Coronary artery (tissue), 2 donors: ENCODE data around the gene ITGB4.
A peak's percentile ranks its signal among the peaks of the same experiment; 100 is the strongest.

Experiments used
- DNase-seq: peaks from one replicate; pipeline ENCODE4 v3.0.0-alpha.2; 2017; ENCODE audit warnings: low spot score
- H3K27ac ChIP-seq, 2 donors: fragments of 200-600 bp; sonication (generic); one replicate each; pipeline ENCODE4 v1.5.1; 2016 to 2019
- H3K4me3 ChIP-seq: fragments of 200-600 bp; sonication (generic); 2 replicates; pipeline ENCODE4 v1.5.1; 2016; ENCODE audit warnings: mild to moderate bottlenecking, moderate library complexity
- TF ChIP-seq, protein P1 (sequence below): fragments of 200-600 bp; sonication (generic); IDR thresholded peaks from one replicate; pipeline ENCODE4 v1.5.1; 2019; ENCODE audit warnings: antibody characterized with exemption

Gene ITGB4

DNA sequence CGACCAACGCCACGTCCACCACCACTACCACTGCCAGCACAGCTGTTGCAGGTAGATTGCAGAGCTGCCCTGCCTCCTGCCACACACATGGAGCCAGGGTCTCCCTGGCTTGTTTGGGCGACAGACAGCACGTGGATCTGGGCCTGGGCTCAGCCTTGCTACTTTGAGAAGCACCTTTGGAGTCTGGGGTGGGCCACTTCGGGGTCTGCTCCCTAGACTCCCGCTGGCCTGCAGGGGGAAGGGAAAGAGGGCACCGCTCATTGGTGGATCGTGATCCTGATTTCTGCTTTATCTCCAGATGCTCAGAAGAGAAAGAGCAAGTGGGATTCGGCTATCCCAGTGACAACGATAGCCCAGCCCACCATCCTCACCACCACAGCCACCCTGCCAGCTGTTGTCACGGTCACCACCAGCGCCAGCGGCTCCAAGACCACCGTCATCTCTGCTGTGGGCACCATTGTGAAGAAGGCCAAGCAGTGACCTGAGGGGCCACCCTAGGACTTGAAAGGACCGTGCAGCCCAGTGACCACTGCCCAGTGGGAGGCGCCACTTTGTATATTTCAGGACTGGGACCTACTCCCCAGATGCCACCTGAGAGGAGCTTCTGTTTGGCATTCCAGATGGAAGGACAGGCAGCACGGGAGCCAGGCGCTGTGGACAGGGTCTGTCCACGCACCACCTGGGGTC, 15.1 kb upstream of the ITGB4 start:
- Histone ChIP-seq H3K4me3 (no peak overlapping the region), H3K27ac (peak overlapping the region in 1 of 2 donors; percentile 64)
- TF ChIP-seq, protein P1, sequence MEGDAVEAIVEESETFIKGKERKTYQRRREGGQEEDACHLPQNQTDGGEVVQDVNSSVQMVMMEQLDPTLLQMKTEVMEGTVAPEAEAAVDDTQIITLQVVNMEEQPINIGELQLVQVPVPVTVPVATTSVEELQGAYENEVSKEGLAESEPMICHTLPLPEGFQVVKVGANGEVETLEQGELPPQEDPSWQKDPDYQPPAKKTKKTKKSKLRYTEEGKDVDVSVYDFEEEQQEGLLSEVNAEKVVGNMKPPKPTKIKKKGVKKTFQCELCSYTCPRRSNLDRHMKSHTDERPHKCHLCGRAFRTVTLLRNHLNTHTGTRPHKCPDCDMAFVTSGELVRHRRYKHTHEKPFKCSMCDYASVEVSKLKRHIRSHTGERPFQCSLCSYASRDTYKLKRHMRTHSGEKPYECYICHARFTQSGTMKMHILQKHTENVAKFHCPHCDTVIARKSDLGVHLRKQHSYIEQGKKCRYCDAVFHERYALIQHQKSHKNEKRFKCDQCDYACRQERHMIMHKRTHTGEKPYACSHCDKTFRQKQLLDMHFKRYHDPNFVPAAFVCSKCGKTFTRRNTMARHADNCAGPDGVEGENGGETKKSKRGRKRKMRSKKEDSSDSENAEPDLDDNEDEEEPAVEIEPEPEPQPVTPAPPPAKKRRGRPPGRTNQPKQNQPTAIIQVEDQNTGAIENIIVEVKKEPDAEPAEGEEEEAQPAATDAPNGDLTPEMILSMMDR, result no peak
- DNase-seq, result no peak

DNA sequence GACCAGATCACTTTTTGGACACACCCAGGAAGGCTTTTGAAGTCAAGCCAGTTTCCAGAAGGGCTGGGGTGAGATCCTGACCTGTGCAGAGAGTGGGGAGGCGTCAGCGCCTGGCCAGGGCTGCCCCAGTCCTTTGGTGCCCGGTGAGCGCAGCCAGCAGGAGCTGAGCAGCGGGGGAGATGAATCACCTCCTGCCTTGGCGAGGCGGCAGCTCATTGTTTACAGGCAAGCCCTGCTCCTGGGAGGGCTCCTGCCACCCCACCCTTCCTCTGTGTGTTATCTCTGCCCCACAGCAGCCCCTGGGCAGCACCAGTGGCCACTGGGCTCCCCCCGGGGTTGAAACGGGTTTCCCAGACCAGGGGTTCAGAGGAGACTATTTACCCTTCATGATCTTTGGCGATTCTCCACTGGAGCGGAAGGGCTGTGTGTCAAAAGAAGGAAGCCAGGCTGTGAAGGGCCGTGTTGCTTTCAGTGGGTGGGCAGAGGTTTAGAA, 14.1 kb upstream of the ITGB4 start:
- TF ChIP-seq, protein P1, result no peak
- Histone ChIP-seq H3K27ac (peak overlapping the region in 1 of 2 donors; percentile 64), H3K4me3 (no peak overlapping the region)
- no peak for DNase-seq

DNA sequence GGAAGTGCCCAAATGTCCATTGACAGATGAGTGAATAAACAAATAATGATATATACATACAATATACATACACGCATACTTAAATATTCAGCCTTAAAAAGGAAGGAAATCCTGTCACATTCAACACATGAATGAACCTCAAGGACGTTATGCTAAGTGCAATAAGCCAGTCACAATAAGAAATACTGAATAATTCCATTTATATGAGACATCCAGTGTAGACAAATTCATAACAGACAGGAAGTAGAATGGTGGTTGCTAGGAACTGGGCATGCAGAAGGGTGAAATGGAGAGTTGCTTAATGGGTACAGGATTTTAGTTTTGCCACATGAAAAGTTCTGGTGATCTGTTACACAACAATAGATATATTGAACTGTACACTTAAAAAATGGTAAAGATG, 8.8 kb upstream of the ITGB4 start:
- TF ChIP-seq, protein P1, result no peak
- Histone ChIP-seq H3K4me3 (no peak overlapping the region), H3K27ac (no peak overlapping the region)
- DNase-seq, result no peak

DNA sequence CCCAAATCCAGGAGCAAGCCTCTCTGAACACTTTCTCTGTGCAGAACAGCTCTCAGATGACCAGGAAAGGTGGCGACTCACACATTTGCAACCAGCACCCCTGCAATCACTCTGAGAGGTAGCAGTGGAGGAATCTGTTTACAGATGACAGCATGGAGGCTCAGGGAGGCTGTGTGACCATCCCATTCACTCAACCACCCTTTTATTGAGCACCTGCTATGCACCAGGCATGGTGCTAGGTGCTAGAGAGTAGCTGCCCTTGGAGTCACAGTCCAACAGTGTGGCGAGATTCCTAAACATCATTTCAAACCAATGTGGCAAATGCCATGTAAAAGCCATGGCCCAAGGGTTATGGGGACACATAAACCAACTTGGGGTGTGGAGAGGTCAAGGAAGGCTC, 1.5 kb upstream of the ITGB4 start:
- TF ChIP-seq, protein P1, result no peak
- no peak for DNase-seq
- Histone ChIP-seq H3K27ac (peak overlapping the region in 1 of 2 donors; percentile 28), H3K4me3 (no peak overlapping the region)

DNA sequence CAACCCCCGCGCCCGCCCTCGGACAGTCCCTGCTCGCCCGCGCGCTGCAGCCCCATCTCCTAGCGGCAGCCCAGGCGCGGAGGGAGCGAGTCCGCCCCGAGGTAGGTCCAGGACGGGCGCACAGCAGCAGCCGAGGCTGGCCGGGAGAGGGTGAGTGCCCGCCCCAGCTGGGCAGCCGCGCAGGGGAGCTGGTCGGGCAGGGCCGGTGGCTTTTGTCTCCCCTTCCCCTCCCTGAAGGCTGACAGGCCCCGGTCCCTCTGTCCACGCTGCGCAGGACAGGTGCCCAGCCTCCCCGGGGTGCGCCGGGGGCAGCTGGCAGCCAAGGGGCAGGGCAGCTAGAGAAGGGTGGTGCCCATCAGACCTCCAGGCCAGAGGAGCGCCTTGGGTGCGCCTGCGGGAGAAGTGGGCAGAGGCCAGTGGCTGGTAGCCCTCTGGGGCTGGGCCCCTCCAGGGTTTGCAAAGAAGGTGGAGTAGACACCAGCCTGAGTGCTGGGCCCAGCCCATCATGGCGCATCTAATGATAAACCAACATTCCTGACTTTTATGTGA, 278 bp downstream of the ITGB4 start:
- TF ChIP-seq, protein P1, result no peak
- DNase-seq, result no peak
- peak overlapping the region in 1 of 2 donors; percentile 80 for H3K27ac ChIP-seq
- peak overlapping the region; percentile 68 for H3K4me3 ChIP-seq

DNA sequence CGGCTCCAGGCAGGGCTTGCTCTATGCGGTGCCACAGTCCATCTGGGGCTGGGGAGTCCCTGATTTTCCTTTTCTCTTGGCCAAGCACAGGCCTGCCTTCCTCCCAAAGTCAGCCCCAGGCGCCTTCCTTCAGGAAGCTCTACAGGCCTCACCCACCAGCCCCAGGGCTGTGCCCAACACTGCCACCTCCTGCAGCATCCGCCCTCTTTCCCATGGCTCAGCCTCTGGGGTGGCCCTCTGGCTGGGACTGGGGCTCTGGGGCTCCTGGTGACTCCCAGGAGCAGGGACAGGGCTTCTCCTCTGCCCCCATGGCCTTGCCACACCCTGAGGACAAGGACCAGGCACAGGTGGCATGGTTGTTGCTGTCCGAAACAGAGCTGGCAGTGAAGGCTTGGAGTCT, 817 bp downstream of the ITGB4 start:
- peak overlapping the region in 1 of 2 donors; percentile 80 for H3K27ac ChIP-seq
- peak overlapping the region; percentile 68 for H3K4me3 ChIP-seq
- TF ChIP-seq, protein P1, result no peak
- no peak for DNase-seq
